Heart left ventricle (tissue), 16 donors: Measurements from ENCODE around the gene FKBP1B. TPM values are rescaled to one million over a fixed set of nuclear protein-coding genes. Genes with fewer than 3 reads are reported as not detected.

Experiments
- ATAC-seq, 4 donors: fragments of 200-7000 bp; cut with Tn5 transposase; one replicate each; pipeline ENCODE4 v1.9.1; 2020 to 2022; ENCODE audit warnings: moderate library complexity in 4 of 4, mild to moderate bottlenecking in 3 of 4, moderate number of reproducible peaks in 1 of 4
- DNase-seq, 5 donors: peaks; one replicate each; pipeline ENCODE4 v3.0.0-alpha.2; 2020
- H3K27ac ChIP-seq, 12 donors: fragments of 200-600 bp; sonication (generic) in 4 of 12; one replicate each; pipeline versions ENCODE4 v1.5.0 to v1.8.0; 2016 to 2022; ENCODE audit warnings: mild to moderate bottlenecking in 2 of 12
- H3K27me3 ChIP-seq, 9 donors: fragments of 200-600 bp; sonication (generic) in 2 of 9; one replicate each; pipeline versions ENCODE4 v1.5.1 to v1.8.0; 2016 to 2022; ENCODE audit warnings: mild to moderate bottlenecking in 3 of 9
- H3K36me3 ChIP-seq, 9 donors: fragments of 200-600 bp; sonication (generic) in 2 of 9; one replicate each; pipeline versions ENCODE4 v1.5.0 to v1.8.0; 2018 to 2022; ENCODE audit warnings: mild to moderate bottlenecking in 2 of 9
- H3K4me1 ChIP-seq, 12 donors: fragments of 200-600 bp; sonication (generic) in 4 of 12; one replicate each; pipeline versions ENCODE4 v1.5.0 to v1.8.0; 2016 to 2022; ENCODE audit warnings: mild to moderate bottlenecking in 3 of 12
- H3K4me3 ChIP-seq, 12 donors: fragments of 200-600 bp; sonication (generic) in 4 of 12; one replicate each; pipeline versions ENCODE4 v1.5.0 to v1.8.0; 2017 to 2022; ENCODE audit warnings: mild to moderate bottlenecking in 9 of 12, moderate library complexity in 4 of 12
- H3K9me3 ChIP-seq, 12 donors: fragments of 200-600 bp; sonication (generic) in 4 of 12; one replicate each; pipeline versions ENCODE4 v1.5.0 to v1.8.0; 2016 to 2022; ENCODE audit warnings: mild to moderate bottlenecking in 1 of 12
- CTCF ChIP-seq, 12 donors: fragments of 200-600 bp; sonication (generic) in 4 of 12; IDR thresholded peaks; one replicate each; pipeline versions ENCODE4 v1.5.0 to v1.8.0; 2018 to 2022; ENCODE audit warnings: antibody characterized with exemption in 12 of 12, mild to moderate bottlenecking in 5 of 12
- POLR2A ChIP-seq, 2 donors: fragments of 450-650 bp; IDR thresholded peaks; one replicate each; pipeline ENCODE4 v1.6.1; 2017; ENCODE audit warnings: antibody characterized with exemption in 2 of 2, mild to moderate bottlenecking in 2 of 2, moderate library complexity in 2 of 2
- WGBS, 4 donors: extraction: QIAGEN DNeasy Blood & Tissue Kit in 2 of 4; methylation state at CpG; one replicate each; pipeline versions ENCODE4 v1.1.5 to v1.1.7; 2013 to 2018; 5-methylcytosine and 5-hydroxymethylcytosine counted together
- intact Hi-C, 10 donors: fragments of 100-400 bp; cut with DNase I; formaldehyde crosslinking; loops; one replicate each; pipeline versions ENCODE4 v1.11.1 to v1.14.2; 2022
- polyA plus RNA-seq, 2 donors: library from polyadenylated mRNA; stranded (reverse); fragments of 200-250 nt; gene quantifications; one replicate each; pipeline ENCODE4 v1.2.3, GENCODE V29; 2013
- total RNA-seq, 9 donors: library from RNA; depleted of rRNA in 2 of 9; stranded (reverse); fragments of >200 nt in 2 of 9; fragmentation: NEBNext Ultra II Directional in 3 of 9; extraction: Animal tissue kit (Norgen Biotek cat#: 25700) in 3 of 9; gene quantifications; one replicate each; pipeline versions ENCODE4 v1.1.0 to v1.2.4, GENCODE V29; 2016 to 2023
- donor health status: ischemic (EF 13 %, LVEDD 7.1; RV severe dilation, severe dysfunction).
- donor health status: healthy with polysubstance abuse.
- donor health status: DM: no; HTN: yes; CAD: no.
- donor health status: DM: no; HTN: no; CAD: no.
- donor health status: ischemic (EF 25% LVEDD 6.9; RV normal size, moderate dysfunction).
- donor health status: ischemic (EF 25% LVEDD 5.7; RV mildly dilated, moderate dysfunction).
- donor health status: healthy.
- donor health status: DM: yes; HTN: yes; CAD: no.
- donor health status: ischemic (EF 35%, LVEDD 5.7; RV mildly dilated, moderate dysfunction).
- donor health status: nonischemic (EF 11% LVEDD 7.7; RV severe dilation, severe dysfunction).
- donor health status: DM: yes; HTN: yes; CAD: no.
- donor health status: PGD.
- donor health status: ischemic (EF 29% LVEDD 5.4; RV normal size, mild dysfunction).
- donor health status: nonischemic (EF 23%, LVEDD 6.1; RV moderate dilation, normal function).

FKBP1B gene
- total and polyA plus RNA-seq, 11 donors = 1.4 to 7.6 (median 2.6) TPM

GRCh38 chr2:24082787-24083566, 33.4 kb downstream of the FKBP1B start:
- no peaks in the 10 kb centered on the region for H3K27me3 ChIP-seq
- no peaks in the 10 kb centered on the region for H3K9me3 ChIP-seq
- DNase-seq (no peak), ATAC-seq (no peak)
- 81 to 89% (median 83%) methylated on average over 4 to 8 of the region's 8 CpGs for WGBS, 4 donors
- H3K4me3 ChIP-seq = peak overlapping the region in 9 of 12 donors; percentile 53 to 81 (median 73)
- H3K27ac ChIP-seq = peak overlapping the region in 11 of 12 donors; percentile 85 to 98 (median 92)
- TF ChIP-seq CTCF (IDR thresholded peaks at IDR 0.05) = no peak
- intact Hi-C loops = loop anchor here in 7 of 10 donors (5.0 to 10.0 kb wide), 7 partner anchors 36 to 258 kb away; partner anchors contain the start of genes ATAD2B (in 3 of the 7), FKBP1B (in 1 of the 7) and WDCP (in 1 of the 7)
- H3K4me1 ChIP-seq = peaks cover 0 to 28% (median 13%) of the 10 kb centered on the region in 12 donors
- H3K36me3 ChIP-seq = peaks cover 0 to 47% (median 40%) of the 10 kb centered on the region in 9 donors

- H3K27ac ChIP-seq = peak overlapping the region; percentile 80 to 98 (median 92)
- peaks cover 0 to 27% (median 13%) of the 10 kb centered on the region in 12 donors for H3K4me1 ChIP-seq
- intact Hi-C loops = loop anchor here in 8 of 10 donors (1.0 to 10.0 kb wide), 11 partner anchors 36 to 261 kb away; partner anchors contain the start of genes ATAD2B (in 5 of the 8), FAM228B (in 4 of the 8), PFN4 (in 4 of the 8) and FKBP1B (in 1 of the 8)
- 8 to 11% (median 9%) methylated on average over 26 to 30 of the region's 30 CpGs for WGBS, 4 donors
- ATAC-seq (peak; percentile 67 to 80 (median 70)), DNase-seq (peak in 2 of 5 donors; percentile 74 to 77)
- H3K36me3 ChIP-seq = peaks cover 0 to 55% (median 40%) of the 10 kb centered on the region in 9 donors
- TF ChIP-seq CTCF (IDR thresholded peaks at IDR 0.05) (no peak), POLR2A (IDR thresholded peaks at IDR 0.05) (no peak)
- no peaks in the 10 kb centered on the region for H3K27me3 ChIP-seq
- H3K4me3 ChIP-seq = peak overlapping the region; percentile 34 to 81 (median 69)
- H3K9me3 ChIP-seq = no peaks in the 10 kb centered on the region
Measured at GRCh38 chr2:24083567-24084385, 34.2 kb downstream of the FKBP1B start.

- intact Hi-C loops = loop anchor here in 8 of 10 donors (1.0 to 10.0 kb wide), 12 partner anchors 37 to 262 kb away; partner anchors contain the start of genes ATAD2B (in 5 of the 8), FAM228B (in 5 of the 8), PFN4 (in 5 of the 8) and FKBP1B (in 1 of the 8)
- WGBS, 4 donors = 0 to 1% (median 0%) methylated on average over 17 to 44 of the region's 44 CpGs
- Histone ChIP-seq H3K9me3 (no peaks in the 10 kb centered on the region), H3K4me1 (peaks cover 0 to 27% (median 13%) of the 10 kb centered on the region in 12 donors), H3K4me3 (peak within 1 kb of the TSS; percentile 34 to 81 (median 69)), H3K27me3 (no peaks in the 10 kb centered on the region), H3K27ac (peak within 1 kb of the TSS; percentile 85 to 98 (median 92)), H3K36me3 (peaks cover 0 to 48% (median 35%) of the 10 kb centered on the region in 9 donors)
- peak in 1 of 2 donors; percentile 49 for TF ChIP-seq POLR2A (IDR thresholded peaks at IDR 0.05)
- peak; percentile 93 to 99 (median 96) for TF ChIP-seq CTCF (IDR thresholded peaks at IDR 0.05)
- peak; percentile 94 to 97 (median 96) for ATAC-seq
- peak; percentile 88 to 95 (median 91) for DNase-seq
Measured at GRCh38 chr2:24084386-24085199, 35.1 kb downstream of the FKBP1B start, which contains the start of gene TP53I3. TP53I3 (minus strand) TSS chr2:24084834; CDS start chr2:24084326, 508 bp downstream.
